GM18868 (cell line): ENCODE results near the gene ANKRD13A.
A peak's percentile ranks its signal among the peaks of the same experiment; 100 is the strongest.
"Not testable (repeated sequence)": the region's sequence is repeated elsewhere in the genome, so short reads cannot be mapped to it uniquely, and the experiment has no call there.

Experiments
- ATAC-seq: cut with Tn5 transposase; IDR thresholded peaks from one replicate; pipeline ENCODE4 v1.9.1; 2021; ENCODE audit warnings: mild to moderate bottlenecking, moderate library complexity; ENCODE audit not compliant: unreplicated experiment

ANKRD13A gene

GRCh38 chr12:110046451-110047187 is 47.4 kb downstream of the ANKRD13A start:
- no peak for ATAC-seq

- no peak for ATAC-seq
Observed at GRCh38 chr12:110047297-110047940, 48.2 kb downstream of the ANKRD13A start.

- ATAC-seq = peak; percentile 93
Observed at GRCh38 chr12:110048242-110049027, 49.2 kb downstream of the ANKRD13A start, which contains the start of gene C12orf76. TSS of gene C12orf76 (minus strand) at chr12:110048522. CDS start at chr12:110048495, 27 bp downstream.

GRCh38 chr12:110049034-110049433 is 49.8 kb downstream of the ANKRD13A start:
- not testable (repeated sequence) for ATAC-seq

GRCh38 chr12:110049666-110050065 is 50.4 kb downstream of the ANKRD13A start:
- ATAC-seq = not testable (repeated sequence)

- no peak for ATAC-seq
Observed at GRCh38 chr12:110050927-110051326, 51.7 kb downstream of the ANKRD13A start.

- ATAC-seq = not testable (repeated sequence)
Observed at GRCh38 chr12:110055375-110056352, 56.4 kb downstream of the ANKRD13A start.

- not testable (repeated sequence) for ATAC-seq
Observed at GRCh38 chr12:110056643-110057042, 57.4 kb downstream of the ANKRD13A start.

- no peak for ATAC-seq
Observed at GRCh38 chr12:110058875-110059615, 59.8 kb downstream of the ANKRD13A start.

- no peak for ATAC-seq
Observed at GRCh38 chr12:110059651-110060000, 60.4 kb downstream of the ANKRD13A start.

GRCh38 chr12:110062241-110062640 is 63.0 kb downstream of the ANKRD13A start:
- no peak for ATAC-seq

- peak; percentile 62 for ATAC-seq
Observed at GRCh38 chr12:110065540-110065939, 66.3 kb downstream of the ANKRD13A start.

GRCh38 chr12:110067531-110067930 is 68.3 kb downstream of the ANKRD13A start:
- no peak for ATAC-seq

GRCh38 chr12:110068115-110068514 is 68.9 kb downstream of the ANKRD13A start:
- ATAC-seq = not testable (repeated sequence)

- no peak for ATAC-seq
Observed at GRCh38 chr12:110068654-110069053, 69.4 kb downstream of the ANKRD13A start.

GRCh38 chr12:110071504-110071903 is 72.3 kb downstream of the ANKRD13A start:
- no peak for ATAC-seq

- ATAC-seq = no peak
Observed at GRCh38 chr12:110071967-110072366, 72.7 kb downstream of the ANKRD13A start.

- not testable (repeated sequence) for ATAC-seq
Observed at GRCh38 chr12:110072636-110073035, 73.4 kb downstream of the ANKRD13A start.

- no peak for ATAC-seq
Observed at GRCh38 chr12:110073049-110073831, 74.0 kb downstream of the ANKRD13A start.
